HL-60 (cell line): Measurements from ENCODE around the gene CD3G.

Experiments used
- POLR2AphosphoS5 ChIP-seq: IDR thresholded peaks from 2 replicates; pipeline ENCODE4 v1.6.1; 2012; ENCODE audit warnings: low read depth
- TF ChIP-seq, protein P1 (sequence below): IDR thresholded peaks from one replicate; pipeline ENCODE4 v1.5.1; 2011; ENCODE audit warnings: low read length, control low read depth, inconsistent platforms; ENCODE audit not compliant: insufficient read depth
- TF ChIP-seq, protein P2 (sequence below): IDR thresholded peaks from 2 replicates; pipeline ENCODE4 v1.6.1; 2012; ENCODE audit warnings: low read depth; ENCODE audit not compliant: insufficient replicate concordance

- TF ChIP-seq, protein P1, sequence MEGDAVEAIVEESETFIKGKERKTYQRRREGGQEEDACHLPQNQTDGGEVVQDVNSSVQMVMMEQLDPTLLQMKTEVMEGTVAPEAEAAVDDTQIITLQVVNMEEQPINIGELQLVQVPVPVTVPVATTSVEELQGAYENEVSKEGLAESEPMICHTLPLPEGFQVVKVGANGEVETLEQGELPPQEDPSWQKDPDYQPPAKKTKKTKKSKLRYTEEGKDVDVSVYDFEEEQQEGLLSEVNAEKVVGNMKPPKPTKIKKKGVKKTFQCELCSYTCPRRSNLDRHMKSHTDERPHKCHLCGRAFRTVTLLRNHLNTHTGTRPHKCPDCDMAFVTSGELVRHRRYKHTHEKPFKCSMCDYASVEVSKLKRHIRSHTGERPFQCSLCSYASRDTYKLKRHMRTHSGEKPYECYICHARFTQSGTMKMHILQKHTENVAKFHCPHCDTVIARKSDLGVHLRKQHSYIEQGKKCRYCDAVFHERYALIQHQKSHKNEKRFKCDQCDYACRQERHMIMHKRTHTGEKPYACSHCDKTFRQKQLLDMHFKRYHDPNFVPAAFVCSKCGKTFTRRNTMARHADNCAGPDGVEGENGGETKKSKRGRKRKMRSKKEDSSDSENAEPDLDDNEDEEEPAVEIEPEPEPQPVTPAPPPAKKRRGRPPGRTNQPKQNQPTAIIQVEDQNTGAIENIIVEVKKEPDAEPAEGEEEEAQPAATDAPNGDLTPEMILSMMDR, result no peak
- TF ChIP-seq POLR2AphosphoS5, result no peak
- TF ChIP-seq, protein P2, sequence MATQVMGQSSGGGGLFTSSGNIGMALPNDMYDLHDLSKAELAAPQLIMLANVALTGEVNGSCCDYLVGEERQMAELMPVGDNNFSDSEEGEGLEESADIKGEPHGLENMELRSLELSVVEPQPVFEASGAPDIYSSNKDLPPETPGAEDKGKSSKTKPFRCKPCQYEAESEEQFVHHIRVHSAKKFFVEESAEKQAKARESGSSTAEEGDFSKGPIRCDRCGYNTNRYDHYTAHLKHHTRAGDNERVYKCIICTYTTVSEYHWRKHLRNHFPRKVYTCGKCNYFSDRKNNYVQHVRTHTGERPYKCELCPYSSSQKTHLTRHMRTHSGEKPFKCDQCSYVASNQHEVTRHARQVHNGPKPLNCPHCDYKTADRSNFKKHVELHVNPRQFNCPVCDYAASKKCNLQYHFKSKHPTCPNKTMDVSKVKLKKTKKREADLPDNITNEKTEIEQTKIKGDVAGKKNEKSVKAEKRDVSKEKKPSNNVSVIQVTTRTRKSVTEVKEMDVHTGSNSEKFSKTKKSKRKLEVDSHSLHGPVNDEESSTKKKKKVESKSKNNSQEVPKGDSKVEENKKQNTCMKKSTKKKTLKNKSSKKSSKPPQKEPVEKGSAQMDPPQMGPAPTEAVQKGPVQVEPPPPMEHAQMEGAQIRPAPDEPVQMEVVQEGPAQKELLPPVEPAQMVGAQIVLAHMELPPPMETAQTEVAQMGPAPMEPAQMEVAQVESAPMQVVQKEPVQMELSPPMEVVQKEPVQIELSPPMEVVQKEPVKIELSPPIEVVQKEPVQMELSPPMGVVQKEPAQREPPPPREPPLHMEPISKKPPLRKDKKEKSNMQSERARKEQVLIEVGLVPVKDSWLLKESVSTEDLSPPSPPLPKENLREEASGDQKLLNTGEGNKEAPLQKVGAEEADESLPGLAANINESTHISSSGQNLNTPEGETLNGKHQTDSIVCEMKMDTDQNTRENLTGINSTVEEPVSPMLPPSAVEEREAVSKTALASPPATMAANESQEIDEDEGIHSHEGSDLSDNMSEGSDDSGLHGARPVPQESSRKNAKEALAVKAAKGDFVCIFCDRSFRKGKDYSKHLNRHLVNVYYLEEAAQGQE, result no peak
These were observed 38.4 kb upstream of the CD3G start for GRCh38 chr11:118305726-118306125.
